H1 (cell line): ENCODE data around the gene ZNF613. TPM values are rescaled to one million over a fixed set of nuclear protein-coding genes. Genes with fewer than 3 reads are reported as not detected.

ENCODE experiments used
- CTCF ChIA-PET: fragments of 300-600 bp; sonication (Branson Sonifier 250); formaldehyde crosslinking; loops from one replicate; lab custom pipeline; 2021; ENCODE audit not compliant: partially characterized antibody; lab: Charles Lee
- POLR2A ChIA-PET: fragments of 300-600 bp; sonication (Branson Sonifier 250); formaldehyde crosslinking; loops from one replicate; lab custom pipeline; 2021; ENCODE audit warnings: inconsistent platforms; ENCODE audit not compliant: partially characterized antibody; lab: Charles Lee
- DNase-seq, 2 experiments: peaks; one replicate each; pipeline versions ENCODE4 v3.0.0 to v3.0.0-alpha.2; 2010 to 2022; ENCODE audit warnings: low spot score in 2 of 2, low read depth in 1 of 2, mixed read lengths in 1 of 2
- FAIRE-seq: peaks from 2 replicates; lab custom pipeline; 2011; peaks lifted over from hg19 to GRCh38; lab: Jason Lieb, UNC
- H2AFZ ChIP-seq: 2 replicates; pipeline ENCODE4 v1.8.1; 2012; ENCODE audit warnings: low read length, inconsistent platforms
- H2AK5ac ChIP-seq: 2 replicates; pipeline ENCODE4 v1.6.1; 2013; ENCODE audit warnings: low read depth, low read length
- H2BK120ac ChIP-seq: replicated peaks from 2 replicates; pipeline ENCODE3; 2013; ENCODE audit warnings: low read depth, low read length, inconsistent platforms
- H2BK12ac ChIP-seq: 2 replicates; pipeline ENCODE4 v1.6.1; 2013; ENCODE audit warnings: low read depth, low read length
- H2BK15ac ChIP-seq: 2 replicates; pipeline ENCODE4 v1.6.1; 2013; ENCODE audit warnings: low read length
- H2BK20ac ChIP-seq: 2 replicates; pipeline ENCODE4 v1.6.1; 2013; ENCODE audit warnings: low read length
- H2BK5ac ChIP-seq: 2 replicates; pipeline ENCODE4 v1.6.1; 2013; ENCODE audit warnings: low read depth, low read length
- H3K14ac ChIP-seq: 2 replicates; pipeline ENCODE4 v1.6.1; 2013; ENCODE audit warnings: inconsistent platforms; ENCODE audit not compliant: insufficient read length
- H3K18ac ChIP-seq: 2 replicates; pipeline ENCODE4 v1.6.1; 2013; ENCODE audit warnings: low read length; ENCODE audit errors: extremely low read depth
- H3K23ac ChIP-seq: 2 replicates; pipeline ENCODE4 v1.6.1; 2013; ENCODE audit warnings: inconsistent platforms; ENCODE audit not compliant: insufficient read length
- H3K23me2 ChIP-seq: 2 replicates; pipeline ENCODE4 v1.6.1; 2013; ENCODE audit warnings: low read depth, low read length
- H3K27ac ChIP-seq: 2 replicates; pipeline ENCODE4 v1.6.1; 2011; ENCODE audit warnings: low read depth, low read length, inconsistent platforms
- H3K27me3 ChIP-seq, 4 experiments: replicated peaks in 1 of 4; 1 replicate in 1 of 4; 2 replicates in 3 of 4; pipeline versions ENCODE4 v1.6.1 to v1.8.1; 2011 to 2013; ENCODE audit warnings: low read length in 3 of 4, mild to moderate bottlenecking in 3 of 4, inconsistent platforms in 2 of 4, mixed read lengths in 2 of 4, moderate library complexity in 1 of 4; ENCODE audit not compliant: control insufficient read depth in 3 of 4, insufficient read depth in 3 of 4; ENCODE audit errors: extremely low read depth in 1 of 4
- H3K36me3 ChIP-seq, 4 experiments: 2 replicates each; pipeline versions ENCODE4 v1.6.1 to v1.8.1; 2011 to 2013; ENCODE audit warnings: mild to moderate bottlenecking in 4 of 4, low read length in 3 of 4, moderate library complexity in 2 of 4, control low read depth in 1 of 4, inconsistent platforms in 1 of 4; ENCODE audit not compliant: insufficient read depth in 4 of 4, control insufficient read depth in 2 of 4
- H3K4ac ChIP-seq: replicated peaks from 2 replicates; pipeline ENCODE3; 2013; ENCODE audit warnings: low read length, low read depth, mixed read lengths, inconsistent platforms; ENCODE audit not compliant: insufficient read length
- H3K4me1 ChIP-seq, 4 experiments: replicated peaks in 1 of 4; 1 replicate in 1 of 4; 2 replicates in 3 of 4; pipeline versions ENCODE4 v1.6.1 to v1.8.1; 2011 to 2013; ENCODE audit warnings: low read length in 3 of 4, inconsistent platforms in 2 of 4, mixed read lengths in 1 of 4; ENCODE audit not compliant: insufficient read depth in 4 of 4, control insufficient read depth in 3 of 4
- H3K4me2 ChIP-seq, 2 experiments: 2 replicates each; pipeline versions ENCODE4 v1.6.1 to v1.8.1; 2011 to 2013; ENCODE audit warnings: low read depth in 2 of 2, low read length in 2 of 2, control low read depth in 1 of 2, inconsistent platforms in 1 of 2, mild to moderate bottlenecking in 1 of 2; ENCODE audit not compliant: insufficient read depth in 1 of 2
- H3K4me3 ChIP-seq, 4 experiments: fragments of 200-600, 300-600 bp in 1 of 4; sonication (generic), shearing (Covaris generic), sonication (Bioruptor Twin) in 1 of 4; 2 replicates each; pipeline versions ENCODE4 v1.5.1 to v1.8.1; 2011 to 2016; ENCODE audit warnings: low read length in 4 of 4, low read depth in 3 of 4, control low read depth in 2 of 4, inconsistent platforms in 2 of 4, mild to moderate bottlenecking in 2 of 4, mixed read lengths in 1 of 4, moderate library complexity in 1 of 4; ENCODE audit not compliant: insufficient read depth in 2 of 4; ENCODE audit errors: extremely low read depth in 1 of 4
- H3K56ac ChIP-seq: replicated peaks from 2 replicates; pipeline ENCODE3; 2013; ENCODE audit warnings: low read depth, mild to moderate bottlenecking, mixed read lengths, low read length, inconsistent platforms; ENCODE audit not compliant: insufficient read length
- H3K79me1 ChIP-seq: 2 replicates; pipeline ENCODE4 v1.6.1; 2013; ENCODE audit warnings: low read depth, low read length, control low read depth
- H3K79me2 ChIP-seq, 2 experiments: 2 replicates each; pipeline versions ENCODE4 v1.6.1 to v1.8.1; 2012 to 2013; ENCODE audit warnings: low read length in 2 of 2, mild to moderate bottlenecking in 2 of 2, inconsistent platforms in 1 of 2; ENCODE audit not compliant: insufficient read depth in 2 of 2, control insufficient read depth in 1 of 2
- H3K9ac ChIP-seq, 4 experiments: replicated peaks in 1 of 4; 1 replicate in 1 of 4; 2 replicates in 3 of 4; pipeline versions ENCODE4 v1.6.1 to v1.8.1; 2011 to 2013; ENCODE audit warnings: low read depth in 3 of 4, low read length in 3 of 4, control low read depth in 2 of 4, mild to moderate bottlenecking in 2 of 4, moderate library complexity in 2 of 4, inconsistent platforms in 1 of 4; ENCODE audit errors: extremely low read depth in 1 of 4
- H3K9me3 ChIP-seq, 2 experiments: 2 replicates each; pipeline versions ENCODE4 v1.6.1 to v1.8.1; 2012 to 2013; ENCODE audit warnings: mild to moderate bottlenecking in 2 of 2, moderate library complexity in 2 of 2, control low read depth in 1 of 2, inconsistent platforms in 1 of 2, low read depth in 1 of 2, low read length in 1 of 2, mixed read lengths in 1 of 2; ENCODE audit not compliant: insufficient read depth in 2 of 2
- H4K20me1 ChIP-seq, 2 experiments: replicated peaks in 1 of 2; 2 replicates each; pipeline versions ENCODE3 to v1.8.1; 2011 to 2013; ENCODE audit warnings: inconsistent platforms in 2 of 2, low read length in 2 of 2, mild to moderate bottlenecking in 1 of 2; ENCODE audit not compliant: insufficient read depth in 2 of 2, control insufficient read depth in 1 of 2
- H4K5ac ChIP-seq: 2 replicates; pipeline ENCODE4 v1.6.1; 2013; ENCODE audit warnings: low read length, low read depth, mixed read lengths, inconsistent platforms; ENCODE audit not compliant: insufficient read length
- H4K8ac ChIP-seq: 2 replicates; pipeline ENCODE4 v1.8.0; 2013; ENCODE audit warnings: mild to moderate bottlenecking, moderate library complexity, low read length, inconsistent platforms; ENCODE audit not compliant: insufficient read depth; ENCODE audit errors: extremely low read depth
- H4K91ac ChIP-seq: replicated peaks from 2 replicates; pipeline ENCODE3; 2013; ENCODE audit warnings: low read length, mixed read lengths, inconsistent platforms; ENCODE audit not compliant: insufficient read length
- WGBS, 2 experiments: shearing (Covaris generic) in 1 of 2; methylation state at CpG; one replicate each; pipeline versions ENCODE4 v1.1.6 to v1.1.7; 2013 to 2015; ENCODE audit warnings: low lambda C conversion rate in 2 of 2, mixed read lengths in 2 of 2, inconsistent platforms in 1 of 2, low coverage in 1 of 2, missing lambda C conversion rate in 1 of 2; ENCODE audit not compliant: insufficient replicate concordance in 2 of 2, insufficient coverage in 1 of 2, insufficient read length in 1 of 2; ENCODE audit errors: extremely low coverage in 1 of 2, missing lambda C conversion rate in 1 of 2; 5-methylcytosine and 5-hydroxymethylcytosine counted together
- long read RNA-seq, 2 experiments: library from RNA in 1 of 2; library from capped mRNA in 1 of 2; stranded (forward); transcript quantifications; one replicate each; pipeline ENCODE4 v2.0.0, GENCODE V29; 2021; ENCODE audit warnings: inconsistent platforms in 1 of 2
- polyA minus RNA-seq, 3 experiments: library from RNA; depleted of rRNA, polyadenylated mRNA; stranded (reverse); fragments of >200 nt; gene quantifications; 1 replicate in 2 of 3; 2 replicates in 1 of 3; pipeline ENCODE4 v1.2.3, GENCODE V29; 2011
- polyA plus RNA-seq, 7 experiments: library from polyadenylated mRNA; depleted of rRNA in 3 of 7; stranded (reverse) in 5 of 7; unstranded in 2 of 7; fragments of >200 nt in 5 of 7; fragments of 200-250 nt in 2 of 7; gene quantifications; 1 replicate in 5 of 7; 2 replicates in 1 of 7; 4 replicates in 1 of 7; pipeline versions ENCODE4 v1.2.1 to v1.2.3, GENCODE V29; 2011 to 2013; ENCODE audit warnings: missing spikeins in 2 of 7, mixed read lengths in 2 of 7
- total RNA-seq: library from RNA; stranded (reverse); fragmentation: NEBNext Ultra II Directional; extraction: Animal tissue kit (Norgen Biotek cat#: 25700); gene quantifications from 2 replicates; pipeline ENCODE4 v1.2.1, GENCODE V29; 2021

ZNF613 gene
- 7.5 and 14.2 TPM in 2 replicates for total RNA-seq
- polyA plus RNA-seq (2011; rRNA removed): 3.8 and 4.7 TPM in 2 replicates
- polyA plus RNA-seq (2011; cell fraction: cytosol; rRNA removed): 8.4 TPM
- 9.5 TPM for polyA plus RNA-seq (2011; cell fraction: nucleus; rRNA removed)
- 10.5 to 14.7 TPM (median 12.8 TPM) in 4 replicates for polyA plus RNA-seq (2012, experiment 1 of 2)
- 0.68 TPM for polyA plus RNA-seq (2012, experiment 2 of 2)
- 6.5 TPM for polyA plus RNA-seq (2013, experiment 1 of 2)
- 5.7 TPM for polyA plus RNA-seq (2013, experiment 2 of 2)
- polyA minus RNA-seq (2011; rRNA and poly(A)+ RNA removed): 27.6 and 32.7 TPM in 2 replicates
- 17.5 TPM for polyA minus RNA-seq (2011; cell fraction: cytosol; rRNA and poly(A)+ RNA removed)
- 36.0 TPM for polyA minus RNA-seq (2011; cell fraction: nucleus; rRNA and poly(A)+ RNA removed)
- long read RNA-seq, experiment 1, partial matches to known transcripts: 0 of 6 reads
- long read RNA-seq, experiment 1, other reads (novel, unspliced or antisense): 5 of 6 reads
- long read RNA-seq, experiment 2, partial matches to known transcripts: 4 of 11 reads
- long read RNA-seq, experiment 2, other reads (novel, unspliced or antisense): 3 of 11 reads

DNA sequence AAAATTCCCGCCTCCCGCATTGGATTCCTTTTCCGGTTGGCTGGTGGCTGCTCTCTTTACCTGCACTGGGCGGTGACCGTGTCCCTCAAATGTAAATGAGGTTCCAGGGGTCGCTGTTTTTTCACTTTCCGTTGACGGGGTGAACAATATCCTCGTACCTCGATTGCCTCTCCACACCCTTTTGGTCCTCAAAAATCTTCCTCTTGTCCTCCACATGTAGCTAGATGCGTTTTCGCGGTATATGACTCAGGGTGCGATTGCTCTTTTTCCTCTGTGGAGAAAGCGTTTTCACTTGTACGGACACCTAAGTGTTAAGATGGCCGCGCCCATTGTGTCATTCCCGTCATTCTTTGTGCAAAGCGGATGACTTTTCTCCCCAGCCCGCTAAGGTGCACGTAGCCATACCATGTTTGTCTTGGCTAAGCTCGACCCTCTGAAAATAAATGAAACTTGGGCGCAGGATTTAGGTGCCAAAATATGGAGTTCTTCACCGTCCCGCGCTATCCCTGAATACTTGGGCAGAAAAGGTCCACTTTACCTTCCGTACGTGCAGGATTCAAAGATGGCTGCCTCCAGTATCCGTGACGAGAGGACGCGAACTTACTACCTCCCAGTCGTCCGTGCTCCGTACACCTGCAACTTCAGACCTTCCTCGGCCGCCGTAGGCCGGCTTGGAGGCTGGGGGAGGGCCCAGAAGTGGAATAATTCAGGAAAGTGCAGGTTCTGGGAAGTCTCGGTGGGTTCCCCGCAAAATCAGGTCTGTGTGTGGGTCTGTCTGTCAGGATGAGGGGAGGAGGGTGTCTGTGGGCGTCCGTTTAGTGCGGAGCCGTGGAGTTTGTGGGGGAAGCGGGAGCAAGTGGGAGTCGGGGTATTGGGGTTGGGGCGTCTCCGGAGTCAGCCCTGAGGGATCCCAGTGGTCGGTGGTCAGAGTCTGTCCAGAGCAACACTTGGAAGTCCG is at the start of gene ZNF613:
TSS of gene ZNF613 (plus strand) at position 689 of the 958 bp plus-strand sequence. CDS start 8,749 bp downstream, outside the sequence.
- Histone ChIP-seq H3K27ac (peak within 1 kb of the TSS; percentile 99), H3K4me3 (peak within 1 kb of the TSS; percentile 65 to 98 (median 93)), H4K20me1 (peaks cover 0 to 2% of the 10 kb centered on the region in 2 experiments), H2AFZ (peak within 1 kb of the TSS; percentile 100), H2BK12ac (peak within 1 kb of the TSS; percentile 99), H3K9ac (peak within 1 kb of the TSS; percentile 89 to 97 (median 92)), H3K36me3 (peaks cover 2 to 18% (median 8%) of the 10 kb centered on the region in 4 experiments; a peak in 4 of 8 replicates), H2BK20ac (0 out of 2 replicates have a peak within 1 kb of the TSS, but pooled peaks have one; percentile 77), H3K14ac (no peak within 1 kb of the TSS), H3K56ac (peak within 1 kb of the TSS; percentile 94), H3K4me2 (peak within 1 kb of the TSS; percentile 57 to 83), H3K9me3 (peaks cover 30 to 34% of the 10 kb centered on the region in 2 experiments), H2BK15ac (peak within 1 kb of the TSS; percentile 98; the same call in 1 of the 2 replicates), H3K4me1 (no peaks in the 10 kb centered on the region; a peak in 1 of 7 replicates), H3K18ac (peak within 1 kb of the TSS; percentile 100), H2BK120ac (peak within 1 kb of the TSS; percentile 93), H3K23me2 (peaks cover 5% of the 10 kb centered on the region; the same call in 1 of the 2 replicates), H4K91ac (peak within 1 kb of the TSS; percentile 100), H3K4ac (no peak within 1 kb of the TSS), H3K79me1 (0 out of 2 replicates have a peak, but pooled peaks cover 3% of the 10 kb centered on the region), H4K5ac (peak within 1 kb of the TSS; percentile 100), H2BK5ac (peak within 1 kb of the TSS; percentile 98), H4K8ac (peak within 1 kb of the TSS; percentile 93), H3K79me2 (peaks cover 0 to 45% of the 10 kb centered on the region in 2 experiments; a peak in 3 of 4 replicates), H3K23ac (no peak within 1 kb of the TSS), H2AK5ac (no peak within 1 kb of the TSS), H3K27me3 (no peaks in the 10 kb centered on the region)
- ChIA-PET CTCF (interaction anchor here (1.2 kb wide), 1 partner anchor 28 kb away, joined by 3 read pairs; no protein-coding TSS in a partner anchor), POLR2A (interaction anchor here (0.7 to 2.1 kb wide), 6 partner anchors 12 to 101 kb away, joined by 3 to 7 read pairs (median 4); partner anchors contain the start of genes ZNF614 and ZNF649)
- FAIRE-seq: peak; percentile 92
- DNase-seq: peak; percentile 80 to 90
- 1% methylated on average over 47 of the region's 52 CpGs; no CpG with 5 or more reads in 1 of the 2 experiments for WGBS, 2 experiments
